Sigmoid colon (tissue), 3 donors: ENCODE data around the gene PHC3.

Experiments
- CTCF ChIP-seq, 4 experiments: fragments of 450-650 bp in 3 of 4; fragments of 200-600 bp in 1 of 4; IDR thresholded peaks; one replicate each; pipeline ENCODE4 v1.5.1; 2016 to 2019; ENCODE audit warnings: antibody characterized with exemption in 4 of 4, mild to moderate bottlenecking in 3 of 4, moderate library complexity in 2 of 4
- POLR2A ChIP-seq, 2 donors: fragments of 450-650 bp; IDR thresholded peaks; one replicate each; pipeline ENCODE4 v1.6.1; 2016; ENCODE audit warnings: antibody characterized with exemption in 2 of 2, mild to moderate bottlenecking in 2 of 2, moderate library complexity in 2 of 2

DNA sequence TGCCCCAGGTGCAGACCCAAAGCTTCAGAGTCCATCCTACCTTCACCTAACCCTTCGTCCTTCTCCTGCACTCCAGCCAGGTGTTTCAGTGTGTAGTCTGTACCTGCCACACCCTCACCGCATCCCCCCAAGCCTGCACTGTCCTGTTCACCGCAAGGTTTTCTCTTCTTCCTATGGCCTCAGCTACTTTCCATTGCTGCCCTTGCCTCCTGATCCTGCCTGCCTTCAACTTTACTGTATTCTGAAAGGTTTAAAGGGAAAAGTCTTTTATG, 134.5 kb downstream of the PHC3 start:
- TF ChIP-seq CTCF (IDR thresholded peaks at IDR 0.05) = no peak
- TF ChIP-seq POLR2A (IDR thresholded peaks at IDR 0.05) = no peak
